ENCODE measurements around the gene AHCYL2.

The AHCYL2 gene

GRCh38 chr7:129386506-129386905 lies 161.7 kb downstream of the AHCYL2 start:
- Histone ChIP-seq H3K27me3 (ENCODE audit: low read depth) (no peaks in the 10 kb centered on the region), H3K9me3 (no peaks in the 10 kb centered on the region), H3K36me3 (replicated peaks) (no peaks in the 10 kb centered on the region), H3K4me1 (no peaks in the 10 kb centered on the region), H3K4me3 (no peak overlapping the region)
- in situ Hi-C loops (cut with MboI; ENCODE audit: low sequenced_read_pairs) = no loop called here
- DNase-seq (ENCODE audit: low spot score in 2 of 2) = no peak

GRCh38 chr7:129387537-129387936 lies 162.7 kb downstream of the AHCYL2 start:
- H3K9me3 ChIP-seq = no peaks in the 10 kb centered on the region
- H3K36me3 ChIP-seq (replicated peaks) = no peaks in the 10 kb centered on the region
- no peaks in the 10 kb centered on the region for H3K4me1 ChIP-seq
- no peak for DNase-seq (ENCODE audit: low spot score in 2 of 2)
- H3K4me3 ChIP-seq = no peak overlapping the region
- in situ Hi-C loops (cut with MboI; ENCODE audit: low sequenced_read_pairs) = no loop called here
- no peaks in the 10 kb centered on the region for H3K27me3 ChIP-seq (ENCODE audit: low read depth)

- in situ Hi-C loops (cut with MboI; ENCODE audit: low sequenced_read_pairs) = no loop called here
- no peaks in the 10 kb centered on the region for H3K4me1 ChIP-seq
Measured at GRCh38 chr7:129388333-129389098, 163.7 kb downstream of the AHCYL2 start.

GRCh38 chr7:129389829-129390228 lies 165.0 kb downstream of the AHCYL2 start:
- Histone ChIP-seq H3K9me3 (no peaks in the 10 kb centered on the region), H3K4me1 (no peaks in the 10 kb centered on the region), H3K27me3 (ENCODE audit: low read depth) (no peaks in the 10 kb centered on the region), H3K36me3 (replicated peaks) (no peaks in the 10 kb centered on the region), H3K4me3 (no peak overlapping the region)
- in situ Hi-C loops (cut with MboI; ENCODE audit: low sequenced_read_pairs) = no loop called here
- no peak for DNase-seq (ENCODE audit: low spot score in 2 of 2)

More at GRCh38 chr7:129388333-129389098, 163.7 kb downstream of the AHCYL2 start:
- H3K9me3 ChIP-seq = no peaks in the 10 kb centered on the region
- no peak for DNase-seq (ENCODE audit: low spot score in 2 of 2)
- H3K27me3 ChIP-seq (ENCODE audit: low read depth) = no peaks in the 10 kb centered on the region
- no peak overlapping the region for H3K4me3 ChIP-seq
- no peaks in the 10 kb centered on the region for H3K36me3 ChIP-seq (replicated peaks)

- Histone ChIP-seq H3K36me3 (replicated peaks) (no peaks in the 10 kb centered on the region), H3K27me3 (ENCODE audit: low read depth) (no peaks in the 10 kb centered on the region), H3K9me3 (no peaks in the 10 kb centered on the region), H3K4me3 (no peak overlapping the region), H3K4me1 (no peaks in the 10 kb centered on the region)
- no peak for DNase-seq (ENCODE audit: low spot score in 2 of 2)
- in situ Hi-C loops (cut with MboI; ENCODE audit: low sequenced_read_pairs) = no loop called here
Measured at GRCh38 chr7:129390314-129390713, 165.5 kb downstream of the AHCYL2 start.

- no peaks in the 10 kb centered on the region for H3K27me3 ChIP-seq (ENCODE audit: low read depth)
- in situ Hi-C loops (cut with MboI; ENCODE audit: low sequenced_read_pairs) = no loop called here
- no peaks in the 10 kb centered on the region for H3K9me3 ChIP-seq
- no peak for DNase-seq (ENCODE audit: low spot score in 2 of 2)
- H3K4me1 ChIP-seq = no peaks in the 10 kb centered on the region
- no peak overlapping the region for H3K4me3 ChIP-seq
- no peaks in the 10 kb centered on the region for H3K36me3 ChIP-seq (replicated peaks)
Measured at GRCh38 chr7:129391546-129392171, 166.8 kb downstream of the AHCYL2 start.

- in situ Hi-C loops (cut with MboI; ENCODE audit: low sequenced_read_pairs) = no loop called here
- no peak for DNase-seq (ENCODE audit: low spot score in 2 of 2)
- Histone ChIP-seq H3K4me1 (no peaks in the 10 kb centered on the region), H3K9me3 (no peaks in the 10 kb centered on the region), H3K36me3 (replicated peaks) (no peaks in the 10 kb centered on the region), H3K4me3 (no peak overlapping the region), H3K27me3 (ENCODE audit: low read depth) (no peaks in the 10 kb centered on the region)
Measured at GRCh38 chr7:129393255-129393654, 168.4 kb downstream of the AHCYL2 start.

- DNase-seq (ENCODE audit: low spot score in 2 of 2) = no peak
- no peaks in the 10 kb centered on the region for H3K36me3 ChIP-seq (replicated peaks)
- H3K27me3 ChIP-seq (ENCODE audit: low read depth) = no peaks in the 10 kb centered on the region
- no peaks in the 10 kb centered on the region for H3K4me1 ChIP-seq
- H3K9me3 ChIP-seq = no peaks in the 10 kb centered on the region
- in situ Hi-C loops (cut with MboI; ENCODE audit: low sequenced_read_pairs) = no loop called here
- H3K4me3 ChIP-seq = no peak overlapping the region
Measured at GRCh38 chr7:129394101-129394500, 169.3 kb downstream of the AHCYL2 start.

GRCh38 chr7:129394982-129395914 lies 170.4 kb downstream of the AHCYL2 start:
- in situ Hi-C loops (cut with MboI; ENCODE audit: low sequenced_read_pairs) = no loop called here
- Histone ChIP-seq H3K9me3 (no peaks in the 10 kb centered on the region), H3K27me3 (ENCODE audit: low read depth) (no peaks in the 10 kb centered on the region), H3K4me3 (no peak overlapping the region), H3K4me1 (no peaks in the 10 kb centered on the region), H3K36me3 (replicated peaks) (no peaks in the 10 kb centered on the region)
- DNase-seq (ENCODE audit: low spot score in 2 of 2) = no peak

GRCh38 chr7:129401228-129401966 lies 176.6 kb downstream of the AHCYL2 start:
- DNase-seq (ENCODE audit: low spot score in 2 of 2) = no peak
- in situ Hi-C loops (cut with MboI; ENCODE audit: low sequenced_read_pairs) = no loop called here
- H3K9me3 ChIP-seq = no peaks in the 10 kb centered on the region
- peaks cover 14% of the 10 kb centered on the region for H3K4me1 ChIP-seq
- no peaks in the 10 kb centered on the region for H3K27me3 ChIP-seq (ENCODE audit: low read depth)
- H3K36me3 ChIP-seq (replicated peaks) = no peaks in the 10 kb centered on the region; the same call in 1 of the 2 replicates
- no peak overlapping the region for H3K4me3 ChIP-seq

- in situ Hi-C loops (cut with MboI; ENCODE audit: low sequenced_read_pairs) = no loop called here
- peak in 1 of 2 experiments; percentile 14 for DNase-seq (ENCODE audit: low spot score in 2 of 2)
Measured at GRCh38 chr7:129401967-129402860, 177.4 kb downstream of the AHCYL2 start.

GRCh38 chr7:129405527-129405926 lies 180.7 kb downstream of the AHCYL2 start:
- Histone ChIP-seq H3K4me1 (peaks cover 14% of the 10 kb centered on the region), H3K36me3 (replicated peaks) (no peaks in the 10 kb centered on the region; the same call in 1 of the 2 replicates), H3K27me3 (ENCODE audit: low read depth) (no peaks in the 10 kb centered on the region), H3K4me3 (no peak overlapping the region), H3K9me3 (no peaks in the 10 kb centered on the region)
- no peak for DNase-seq (ENCODE audit: low spot score in 2 of 2)
- in situ Hi-C loops (cut with MboI; ENCODE audit: low sequenced_read_pairs) = no loop called here

More at GRCh38 chr7:129401967-129402860, 177.4 kb downstream of the AHCYL2 start:
- H3K27me3 ChIP-seq (ENCODE audit: low read depth) = no peaks in the 10 kb centered on the region
- no peak overlapping the region for H3K4me3 ChIP-seq
- H3K36me3 ChIP-seq (replicated peaks) = no peaks in the 10 kb centered on the region; the same call in 1 of the 2 replicates
- peaks cover 14% of the 10 kb centered on the region for H3K4me1 ChIP-seq
- H3K9me3 ChIP-seq = no peaks in the 10 kb centered on the region

Data from HAP-1 (cell line).